Mesendoderm (in vitro differentiated cells): ENCODE data around the gene APOF.
A peak's percentile ranks its signal among the peaks of the same experiment; 100 is the strongest.

Experiments
- DNase-seq: peaks from one replicate; pipeline ENCODE4 v3.0.0; 2013
- H2AK5ac ChIP-seq: 2 replicates; pipeline ENCODE4 v1.6.1; 2013; ENCODE audit warnings: low read length, inconsistent platforms
- H2BK120ac ChIP-seq: 2 replicates; pipeline ENCODE4 v1.6.1; 2013; ENCODE audit warnings: low read depth, mild to moderate bottlenecking, low read length, moderate library complexity, mixed read lengths
- H2BK15ac ChIP-seq: replicated peaks from 2 replicates; pipeline ENCODE4 v1.6.1; 2013; ENCODE audit warnings: low read depth, mild to moderate bottlenecking, moderate library complexity
- H2BK5ac ChIP-seq: 2 replicates; pipeline ENCODE4 v1.6.1; 2013; ENCODE audit warnings: low read length, inconsistent platforms
- H3K18ac ChIP-seq: 2 replicates; pipeline ENCODE4 v1.6.1; 2013; ENCODE audit warnings: mild to moderate bottlenecking, low read length, mixed read lengths
- H3K23ac ChIP-seq: one replicate; pipeline ENCODE4 v1.6.1; 2013; ENCODE audit warnings: low read length
- H3K27ac ChIP-seq: 2 replicates; pipeline ENCODE4 v1.5.1; 2013; ENCODE audit warnings: low read depth, mild to moderate bottlenecking, inconsistent platforms, low read length, moderate library complexity
- H3K27me3 ChIP-seq: 2 replicates; pipeline ENCODE4 v1.6.1; 2013; ENCODE audit warnings: low read length, control low read depth, mild to moderate bottlenecking, inconsistent platforms; ENCODE audit not compliant: insufficient read depth, poor library complexity
- H3K36me3 ChIP-seq: 2 replicates; pipeline ENCODE4 v1.6.1; 2013; ENCODE audit warnings: low read length, inconsistent platforms; ENCODE audit not compliant: control insufficient read depth, insufficient read depth
- H3K4ac ChIP-seq: one replicate; pipeline ENCODE4 v1.6.1; 2013; ENCODE audit warnings: low read depth, mild to moderate bottlenecking, low read length, moderate library complexity
- H3K4me1 ChIP-seq: 2 replicates; pipeline ENCODE4 v1.6.1; 2013; ENCODE audit warnings: low read depth, low read length, inconsistent platforms; ENCODE audit not compliant: control insufficient read depth
- H3K4me2 ChIP-seq: 2 replicates; pipeline ENCODE4 v1.6.1; 2013; ENCODE audit warnings: low read length
- H3K4me3 ChIP-seq: 2 replicates; pipeline ENCODE4 v1.5.1; 2013; ENCODE audit warnings: mild to moderate bottlenecking, low read length
- H3K56ac ChIP-seq: one replicate; pipeline ENCODE4 v1.6.1; 2013; ENCODE audit warnings: low read length
- H3K79me1 ChIP-seq: 2 replicates; pipeline ENCODE4 v1.6.1; 2013; ENCODE audit warnings: low read length, inconsistent platforms
- H3K79me2 ChIP-seq: 2 replicates; pipeline ENCODE4 v1.6.1; 2013; ENCODE audit warnings: mild to moderate bottlenecking, low read length; ENCODE audit not compliant: control insufficient read depth, insufficient read depth
- H3K9ac ChIP-seq: 2 replicates; pipeline ENCODE4 v1.6.1; 2013; ENCODE audit warnings: low read length, inconsistent platforms
- H4K5ac ChIP-seq: one replicate; pipeline ENCODE4 v1.6.1; 2013; ENCODE audit warnings: low read length
- H4K8ac ChIP-seq: one replicate; pipeline ENCODE4 v1.6.1; 2013; ENCODE audit warnings: low read depth, mild to moderate bottlenecking, control low read depth, low read length, moderate library complexity
- whole genome bisulfite sequencing: extraction: QIAGEN DNeasy Blood & Tissue Kit; methylation state at CpG from one replicate; pipeline ENCODE4 v1.1.7; 2013; ENCODE audit warnings: low lambda C conversion rate, missing lambda C conversion rate; ENCODE audit not compliant: insufficient coverage; ENCODE audit errors: extremely low coverage; 5-methylcytosine and 5-hydroxymethylcytosine counted together

APOF gene

GRCh38 chr12:56333197-56333678 is 29.4 kb downstream of the APOF start:
- peak overlapping the region; percentile 27 for H3K4me3 ChIP-seq
- H3K4me1 ChIP-seq = peaks cover 6% of the 10 kb centered on the region
- H3K27ac ChIP-seq = peak overlapping the region; percentile 72
- H2BK15ac ChIP-seq = no peak overlapping the region
- H4K5ac ChIP-seq = peak overlapping the region; percentile 65
- H3K79me2 ChIP-seq = no peaks in the 10 kb centered on the region
- peak overlapping the region; percentile 40 for H4K8ac ChIP-seq
- no CpG with 5 or more reads among the region's 8 CpGs for WGBS
- H3K4me2 ChIP-seq = peak overlapping the region; percentile 26
- peak overlapping the region; percentile 77 for H3K56ac ChIP-seq
- peak overlapping the region; percentile 74 for H3K9ac ChIP-seq
- H2BK5ac ChIP-seq = peak overlapping the region; percentile 53
- no peaks in the 10 kb centered on the region for H3K27me3 ChIP-seq
- no peaks in the 10 kb centered on the region for H3K36me3 ChIP-seq
- DNase-seq = no peak
- no peaks in the 10 kb centered on the region for H3K79me1 ChIP-seq
- H2AK5ac ChIP-seq = peak overlapping the region; percentile 100
- H3K4ac ChIP-seq = peak overlapping the region; percentile 96
- H3K18ac ChIP-seq = peak overlapping the region; percentile 2
- no peak overlapping the region for H2BK120ac ChIP-seq
- H3K23ac ChIP-seq = no peak overlapping the region

GRCh38 chr12:56332512-56333196 is 30.0 kb downstream of the APOF start:
- H3K23ac ChIP-seq = no peak overlapping the region
- no CpG with 5 or more reads among the region's 11 CpGs for WGBS
- H3K27me3 ChIP-seq = no peaks in the 10 kb centered on the region

DNA sequence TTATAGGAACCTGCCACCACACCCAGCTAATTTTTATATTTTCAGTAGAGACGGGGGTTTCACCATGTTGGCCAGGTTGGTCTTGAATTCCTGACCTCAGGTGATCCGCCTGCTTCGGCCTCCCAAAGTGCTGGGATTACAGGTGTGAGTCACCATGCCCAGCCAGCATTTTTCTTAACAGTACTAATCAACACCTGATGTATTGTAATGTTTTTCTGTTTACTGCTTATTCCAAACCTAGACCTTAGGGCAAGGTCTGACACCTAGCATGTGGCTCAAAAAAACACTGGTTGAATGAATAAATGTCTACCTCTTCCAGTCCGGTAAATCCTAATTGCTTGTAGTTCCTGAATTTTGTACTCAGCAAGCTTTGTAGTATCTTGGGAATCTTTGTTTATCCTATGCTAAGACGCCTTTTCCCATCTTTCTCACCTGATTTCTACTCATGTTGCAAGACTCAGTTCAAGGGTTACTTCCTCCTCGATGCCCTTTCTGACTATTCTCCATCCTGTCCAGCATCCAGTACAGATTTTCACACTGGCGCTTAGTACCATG is 31.6 kb downstream of the APOF start:
- no peaks in the 10 kb centered on the region for H3K79me1 ChIP-seq
- H3K9ac ChIP-seq = no peak overlapping the region
- no peak overlapping the region for H2BK15ac ChIP-seq
- H4K8ac ChIP-seq = no peak overlapping the region
- no peak overlapping the region for H3K4me2 ChIP-seq
- peaks cover 6% of the 10 kb centered on the region for H3K4me1 ChIP-seq
- WGBS = no CpG with 5 or more reads among the region's 7 CpGs
- no peak overlapping the region for H2AK5ac ChIP-seq
- no peak overlapping the region for H4K5ac ChIP-seq
- H3K27ac ChIP-seq = no peak overlapping the region
- no peak for DNase-seq
- H3K23ac ChIP-seq = no peak overlapping the region
- no peak overlapping the region for H2BK120ac ChIP-seq
- no peaks in the 10 kb centered on the region for H3K36me3 ChIP-seq
- H3K18ac ChIP-seq = no peak overlapping the region
- no peak overlapping the region for H2BK5ac ChIP-seq
- no peak overlapping the region for H3K4ac ChIP-seq
- H3K56ac ChIP-seq = no peak overlapping the region
- H3K27me3 ChIP-seq = no peaks in the 10 kb centered on the region
- no peak overlapping the region for H3K4me3 ChIP-seq
- H3K79me2 ChIP-seq = no peaks in the 10 kb centered on the region

More at GRCh38 chr12:56332512-56333196, 30.0 kb downstream of the APOF start:
- Histone ChIP-seq H3K4me3 (no peak overlapping the region), H3K56ac (peak overlapping the region; percentile 77), H3K79me1 (no peaks in the 10 kb centered on the region), H3K4me1 (peaks cover 6% of the 10 kb centered on the region), H3K9ac (peak overlapping the region; percentile 74), H2BK5ac (peak overlapping the region; percentile 53), H2BK15ac (no peak overlapping the region), H3K27ac (no peak overlapping the region), H3K79me2 (no peaks in the 10 kb centered on the region), H2BK120ac (no peak overlapping the region), H3K36me3 (no peaks in the 10 kb centered on the region), H2AK5ac (peak overlapping the region; percentile 100), H4K8ac (peak overlapping the region; percentile 40), H3K4me2 (peak overlapping the region; percentile 26), H3K18ac (no peak overlapping the region), H3K4ac (peak overlapping the region; percentile 96), H4K5ac (peak overlapping the region; percentile 71)
- DNase-seq = no peak

DNA sequence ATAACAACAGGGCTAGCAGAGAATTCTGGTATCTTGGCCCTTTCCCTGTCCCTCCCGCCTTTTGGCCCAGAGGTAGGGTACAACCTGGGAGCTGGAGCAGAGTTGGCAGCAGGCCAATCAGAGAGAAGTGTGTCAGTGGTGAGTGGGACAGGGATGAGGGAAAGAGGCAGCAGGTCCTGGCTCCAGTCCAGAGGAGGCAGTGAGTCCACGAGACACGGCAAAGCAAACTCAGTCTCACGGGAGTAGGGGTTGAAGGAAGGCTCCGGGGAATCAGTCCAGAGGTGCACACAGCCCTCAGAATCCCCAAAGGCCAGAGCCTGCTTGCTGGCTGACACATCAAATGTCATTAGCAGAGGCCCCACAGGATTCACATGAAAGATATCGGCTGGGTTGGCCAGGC is 36.1 kb downstream of the APOF start:
- no peak overlapping the region for H3K4me3 ChIP-seq
- H3K36me3 ChIP-seq = no peaks in the 10 kb centered on the region
- H4K5ac ChIP-seq = no peak overlapping the region
- no peak overlapping the region for H3K23ac ChIP-seq
- no peak overlapping the region for H3K4ac ChIP-seq
- no peak overlapping the region for H3K56ac ChIP-seq
- H3K4me1 ChIP-seq = no peaks in the 10 kb centered on the region
- no peak overlapping the region for H2AK5ac ChIP-seq
- H3K79me1 ChIP-seq = no peaks in the 10 kb centered on the region
- no peaks in the 10 kb centered on the region for H3K79me2 ChIP-seq
- H3K18ac ChIP-seq = no peak overlapping the region
- H4K8ac ChIP-seq = no peak overlapping the region
- no peak overlapping the region for H2BK5ac ChIP-seq
- H3K4me2 ChIP-seq = no peak overlapping the region
- H2BK120ac ChIP-seq = no peak overlapping the region
- no peak for DNase-seq
- H3K27ac ChIP-seq = no peak overlapping the region
- no peaks in the 10 kb centered on the region for H3K27me3 ChIP-seq
- no peak overlapping the region for H2BK15ac ChIP-seq
- H3K9ac ChIP-seq = no peak overlapping the region
- WGBS = no CpG with 5 or more reads among the region's 6 CpGs

- H2BK5ac ChIP-seq = no peak overlapping the region
- no peaks in the 10 kb centered on the region for H3K79me1 ChIP-seq
- H3K4ac ChIP-seq = no peak overlapping the region
- no peak overlapping the region for H3K23ac ChIP-seq
- no peaks in the 10 kb centered on the region for H3K36me3 ChIP-seq
- no peak overlapping the region for H2BK120ac ChIP-seq
- no peaks in the 10 kb centered on the region for H3K79me2 ChIP-seq
- H3K4me3 ChIP-seq = no peak overlapping the region
- no peak for DNase-seq
- no peak overlapping the region for H3K18ac ChIP-seq
- H4K8ac ChIP-seq = no peak overlapping the region
- no peaks in the 10 kb centered on the region for H3K4me1 ChIP-seq
- no peak overlapping the region for H4K5ac ChIP-seq
- no peak overlapping the region for H3K9ac ChIP-seq
- no peak overlapping the region for H3K56ac ChIP-seq
- no CpG with 5 or more reads among the region's 8 CpGs for WGBS
- H2AK5ac ChIP-seq = no peak overlapping the region
- no peaks in the 10 kb centered on the region for H3K27me3 ChIP-seq
- no peak overlapping the region for H3K27ac ChIP-seq
- no peak overlapping the region for H3K4me2 ChIP-seq
- no peak overlapping the region for H2BK15ac ChIP-seq
These were observed 36.5 kb downstream of the APOF start for GRCh38 chr12:56326126-56326525.
